Fibroblast of lung (primary cell): Measurements from ENCODE around the gene MKKS. TPM values are rescaled to one million over a fixed set of nuclear protein-coding genes. Genes with fewer than 3 reads are reported as not detected.

Experiments
- DNase-seq, 2 donors: peaks; one replicate each; pipeline versions ENCODE4 v3.0.0 to v3.0.0-alpha.2; 2010; ENCODE audit warnings: low read depth in 2 of 2
- H2AFZ ChIP-seq: 2 replicates; pipeline ENCODE4 v1.5.1; 2012; ENCODE audit warnings: low read length, control low read depth, inconsistent platforms
- H3K27ac ChIP-seq: 2 replicates; pipeline ENCODE4 v1.5.1; 2011; ENCODE audit warnings: low read length, control low read depth; ENCODE audit not compliant: insufficient read depth
- H3K27me3 ChIP-seq: 2 replicates; pipeline ENCODE4 v1.5.1; 2011; ENCODE audit warnings: mild to moderate bottlenecking, low read length; ENCODE audit not compliant: control insufficient read depth, insufficient read depth
- H3K36me3 ChIP-seq: 2 replicates; pipeline ENCODE4 v1.5.1; 2011; ENCODE audit warnings: low read length; ENCODE audit not compliant: control insufficient read depth, insufficient read depth
- H3K4me1 ChIP-seq: 2 replicates; pipeline ENCODE4 v1.5.1; 2011; ENCODE audit warnings: low read length; ENCODE audit not compliant: control insufficient read depth, insufficient read depth; ENCODE audit errors: extremely low read depth
- H3K4me2 ChIP-seq: 2 replicates; pipeline ENCODE4 v1.5.1; 2011; ENCODE audit warnings: low read length, control low read depth; ENCODE audit not compliant: insufficient read depth; ENCODE audit errors: extremely low read depth
- H3K4me3 ChIP-seq, 4 experiments: fragments of 200-600 bp in 1 of 4; sonication (generic) in 1 of 4; replicated peaks in 1 of 4; 2 replicates each; pipeline ENCODE4 v1.5.1; 2011 to 2016; ENCODE audit warnings: low read length in 4 of 4, low read depth in 3 of 4, mild to moderate bottlenecking in 3 of 4, control low read depth in 2 of 4, inconsistent platforms in 1 of 4, mixed read lengths in 1 of 4; ENCODE audit not compliant: insufficient read depth in 1 of 4; ENCODE audit errors: control extremely low read depth in 1 of 4
- H3K79me2 ChIP-seq: 2 replicates; pipeline ENCODE4 v1.5.1; 2012; ENCODE audit warnings: mild to moderate bottlenecking, low read length, inconsistent platforms; ENCODE audit not compliant: control insufficient read depth, insufficient read depth
- H3K9ac ChIP-seq: 2 replicates; pipeline ENCODE4 v1.5.1; 2011; ENCODE audit warnings: mild to moderate bottlenecking, low read length, control low read depth; ENCODE audit not compliant: insufficient read depth
- H3K9me3 ChIP-seq: 2 replicates; pipeline ENCODE4 v1.5.1; 2012; ENCODE audit warnings: low read depth, low read length; ENCODE audit not compliant: control insufficient read depth, insufficient read depth
- H4K20me1 ChIP-seq: 2 replicates; pipeline ENCODE4 v1.5.1; 2011; ENCODE audit warnings: low read length; ENCODE audit not compliant: control insufficient read depth, insufficient read depth; ENCODE audit errors: extremely low read depth
- CTCF ChIP-seq, 2 donors: IDR thresholded peaks in 1 of 2; conservative IDR thresholded peaks in 1 of 2; 1 replicate in 1 of 2; 2 replicates in 1 of 2; pipeline ENCODE4 v1.5.1; 2011 to 2012; ENCODE audit warnings: low read length in 2 of 2, control low read depth in 1 of 2, inconsistent platforms in 1 of 2, low read depth in 1 of 2, mild to moderate bottlenecking in 1 of 2
- EZH2 ChIP-seq: IDR thresholded peaks from 2 replicates; pipeline ENCODE4 v1.5.1; 2012; ENCODE audit warnings: low read length, control low read depth, mild to moderate bottlenecking; ENCODE audit errors: missing control alignments
- polyA plus RNA-seq, 2 donors: library from polyadenylated mRNA; depleted of rRNA in 1 of 2; stranded (reverse) in 1 of 2; unstranded in 1 of 2; fragments of >200 nt; gene quantifications; 2 replicates each; pipeline ENCODE4 v1.2.1, GENCODE V29; 2011 to 2012; ENCODE audit warnings: missing spikeins in 1 of 2
- total RNA-seq: library from RNA; depleted of rRNA; stranded (reverse); fragments of >200 nt; gene quantifications from 2 replicates; pipeline ENCODE4 v1.2.1, GENCODE V29; 2014

The MKKS gene
- total and polyA plus RNA-seq, 2 donors (not counting 1 experiment from before 2014, with no cell fraction given): 6.4 to 13.1 TPM

- DNase-seq: peak; percentile 44 to 80
- Histone ChIP-seq H3K9me3 (no peaks in the 10 kb centered on the region), H3K79me2 (no peaks in the 10 kb centered on the region)
These were observed 80.8 kb downstream of the MKKS start for GRCh38 chr20:10352934-10353824.

More at GRCh38 chr20:10352934-10353824, 80.8 kb downstream of the MKKS start:
- H3K27me3 ChIP-seq: no peaks in the 10 kb centered on the region
- no peaks in the 10 kb centered on the region for H4K20me1 ChIP-seq
- no peak overlapping the region for H3K9ac ChIP-seq
- no peak overlapping the region for H3K4me2 ChIP-seq
- H3K4me3 ChIP-seq: no peak overlapping the region
- peaks cover 6% of the 10 kb centered on the region for H3K4me1 ChIP-seq
- H3K27ac ChIP-seq: no peak overlapping the region
- H2AFZ ChIP-seq: no peak overlapping the region
- TF ChIP-seq EZH2 (no peak), CTCF (conservative IDR thresholded peaks at IDR 0.05 in 1 of 2, IDR thresholded peaks at IDR 0.05 in 1 of 2; ENCODE audit: low read depth in 1 of 2, low read length in 2 of 2) (no peak)
- H3K36me3 ChIP-seq: no peaks in the 10 kb centered on the region

Other genes starting within 250 kb of the MKKS start
- gene SNAP25, start 215.4 kb downstream of the MKKS start, total RNA-seq: 1.5 and 4.5 TPM in 2 replicates
- gene SNAP25, start 215.4 kb downstream of the MKKS start, polyA plus RNA-seq: 7.2 and 8.2 TPM in 2 replicates
- 4.4 and 8.1 TPM in 2 replicates for gene SLX4IP, start 1.1 kb upstream of the MKKS start, total RNA-seq
- gene SLX4IP, start 1.1 kb upstream of the MKKS start, polyA plus RNA-seq: 1.6 and 1.9 TPM in 2 replicates
- 34.2 and 57.3 TPM in 2 replicates for gene JAG1, start 239.8 kb upstream of the MKKS start, total RNA-seq
- 5.8 and 16.3 TPM in 2 replicates for gene JAG1, start 239.8 kb upstream of the MKKS start, polyA plus RNA-seq